Mucosa of descending colon (tissue), 3 donors: ENCODE results near the gene SMR3A. TPM values are rescaled to one million over a fixed set of nuclear protein-coding genes. Genes with fewer than 3 reads are reported as not detected.

Experiments
- ATAC-seq: fragments of 200-7000 bp; cut with Tn5 transposase; one replicate; pipeline ENCODE4 v1.9.1; 2020; ENCODE audit warnings: mild to moderate bottlenecking, moderate library complexity
- DNase-seq, 3 donors: peaks; one replicate each; pipeline ENCODE4 v3.0.0-alpha.2; 2020
- H3K36me3 ChIP-seq: fragments of 200-600 bp; one replicate; pipeline ENCODE4 v1.8.0; 2021; ENCODE audit warnings: low read depth, mild to moderate bottlenecking
- H3K4me1 ChIP-seq: fragments of 200-600 bp; one replicate; pipeline ENCODE4 v1.8.0; 2021; ENCODE audit warnings: low read depth, mild to moderate bottlenecking
- H3K4me3 ChIP-seq: fragments of 200-600 bp; one replicate; pipeline ENCODE4 v1.8.0; 2021; ENCODE audit warnings: mild to moderate bottlenecking
- H3K9me3 ChIP-seq: fragments of 200-600 bp; one replicate; pipeline ENCODE4 v1.8.0; 2021; ENCODE audit warnings: mild to moderate bottlenecking
- CTCF ChIP-seq: fragments of 200-600 bp; IDR thresholded peaks from one replicate; pipeline ENCODE4 v1.8.0; 2022; ENCODE audit warnings: antibody characterized with exemption, mild to moderate bottlenecking
- intact Hi-C, 2 donors: fragments of 100-400 bp; cut with DNase I in 1 of 2; cut with micrococcal nuclease in 1 of 2; formaldehyde crosslinking; loops; one replicate each; pipeline versions ENCODE4 v1.11.0 to v1.11.1; 2022; cut with DNase I, micrococcal nuclease
- total RNA-seq, 3 donors: library from RNA; stranded (reverse); fragmentation: NEBNext Ultra II Directional in 2 of 3; extraction: Animal tissue kit (Norgen Biotek cat#: 25700) in 2 of 3; gene quantifications; one replicate each; pipeline versions ENCODE4 v1.2.1 to v1.2.4, GENCODE V29; 2021 to 2023
- donor health status: DM: no; HTN: no; CAD: no; lungs with moderate emphysema.
- donor health status: DM: no; HTN: no; CAD: no.
- donor health status: DM: no; HTN: yes; CAD: no.

Gene SMR3A
- total RNA-seq, 3 donors from 2014 or later: not detected

- DNase-seq: no peak
- no peak for TF ChIP-seq CTCF
- no peak for ATAC-seq
- no peaks in the 10 kb centered on the region for H3K9me3 ChIP-seq
- intact Hi-C loops: no loop called here
- no peaks in the 10 kb centered on the region for H3K4me1 ChIP-seq
- no peaks in the 10 kb centered on the region for H3K36me3 ChIP-seq
- no peak overlapping the region for H3K4me3 ChIP-seq
These were observed 22.6 kb upstream of the SMR3A start for GRCh38 chr4:70337886-70338420.

DNA sequence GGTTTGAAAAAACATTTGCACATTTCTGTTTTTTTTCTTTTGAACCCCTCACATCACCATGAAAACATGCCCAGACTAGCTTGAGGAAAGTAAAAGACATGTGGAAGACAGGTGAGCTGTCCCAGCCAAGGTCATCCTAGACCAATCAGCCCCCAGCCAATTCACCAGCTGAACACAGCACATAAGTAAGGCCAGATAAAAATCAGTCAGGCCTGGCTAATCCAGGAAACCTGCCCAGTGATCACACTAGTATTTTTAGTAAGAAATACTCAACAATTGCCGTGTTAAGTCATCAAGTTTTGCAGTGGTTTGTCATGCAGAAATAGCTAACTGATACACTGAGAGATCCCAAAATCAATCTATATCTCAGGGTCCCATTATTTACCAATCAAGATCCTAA, 4.4 kb upstream of the SMR3A start:
- DNase-seq (no peak), ATAC-seq (no peak)
- Histone ChIP-seq H3K4me1 (no peaks in the 10 kb centered on the region), H3K4me3 (no peak overlapping the region), H3K36me3 (no peaks in the 10 kb centered on the region), H3K9me3 (no peaks in the 10 kb centered on the region)
- no peak for TF ChIP-seq CTCF
- intact Hi-C loops: no loop called here

GRCh38 chr4:70359115-70359661, 1.4 kb upstream of the SMR3A start:
- Histone ChIP-seq H3K36me3 (no peaks in the 10 kb centered on the region), H3K4me3 (no peak overlapping the region), H3K4me1 (no peaks in the 10 kb centered on the region), H3K9me3 (no peaks in the 10 kb centered on the region)
- no peak for TF ChIP-seq CTCF
- intact Hi-C loops: no loop called here
- DNase-seq (no peak), ATAC-seq (no peak)

- intact Hi-C loops: no loop called here
- H3K36me3 ChIP-seq: no peaks in the 10 kb centered on the region
- TF ChIP-seq CTCF: no peak
- no peak for ATAC-seq
- no peak overlapping the region for H3K4me3 ChIP-seq
- no peaks in the 10 kb centered on the region for H3K4me1 ChIP-seq
- H3K9me3 ChIP-seq: no peaks in the 10 kb centered on the region
- DNase-seq: no peak
These were observed 3.4 kb downstream of the SMR3A start for GRCh38 chr4:70364002-70364401.

- intact Hi-C loops: no loop called here
- Histone ChIP-seq H3K4me1 (no peaks in the 10 kb centered on the region), H3K9me3 (no peaks in the 10 kb centered on the region), H3K36me3 (no peaks in the 10 kb centered on the region), H3K4me3 (no peak overlapping the region)
- no peak for ATAC-seq
- TF ChIP-seq CTCF: no peak
- no peak for DNase-seq
These were observed 4.9 kb downstream of the SMR3A start for GRCh38 chr4:70365479-70365878.

DNA sequence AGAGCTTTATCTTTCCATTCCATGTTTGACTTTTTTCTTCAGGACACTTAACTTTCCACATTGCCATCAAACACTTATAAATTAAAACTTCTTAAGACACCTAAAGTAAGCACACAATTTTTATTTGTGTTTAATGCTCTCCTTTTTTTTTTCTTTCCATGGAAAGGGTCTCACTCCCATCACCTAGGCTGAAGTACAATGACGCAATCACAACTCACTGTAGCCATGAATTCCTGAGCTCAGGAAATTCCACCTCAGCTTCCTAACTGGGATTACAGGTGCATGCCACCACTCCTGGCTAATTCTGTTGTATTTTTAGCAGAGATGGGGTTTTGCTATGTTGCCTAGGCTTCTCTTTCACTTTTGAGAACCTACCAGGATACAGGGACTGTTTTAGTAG, 7.3 kb downstream of the SMR3A start:
- no peak for TF ChIP-seq CTCF
- no peaks in the 10 kb centered on the region for H3K4me1 ChIP-seq
- H3K36me3 ChIP-seq: no peaks in the 10 kb centered on the region
- no peaks in the 10 kb centered on the region for H3K9me3 ChIP-seq
- H3K4me3 ChIP-seq: no peak overlapping the region
- ATAC-seq: no peak
- intact Hi-C loops: no loop called here
- DNase-seq: no peak
